Neural progenitor cell (in vitro differentiated cells): ENCODE measurements around the gene CDC42BPA. TPM values are rescaled to one million over a fixed set of nuclear protein-coding genes. Genes with fewer than 3 reads are reported as not detected.

Source experiments
- DNase-seq: peaks from one replicate; pipeline ENCODE4 v3.0.0-alpha.2; 2016; ENCODE audit warnings: low spot score
- H2AFZ ChIP-seq: fragments of 200-600 bp; sonication (generic); replicated peaks from 2 replicates; pipeline ENCODE4 v1.6.1; 2016; ENCODE audit warnings: antibody characterized with exemption
- H3F3A ChIP-seq: fragments of 200-600 bp; sonication (generic); 2 replicates; pipeline ENCODE4 v1.6.1; 2016; ENCODE audit warnings: antibody characterized with exemption, low read depth
- H3K27ac ChIP-seq: fragments of 200-600 bp; sonication (generic); 2 replicates; pipeline ENCODE4 v1.5.1; 2016; ENCODE audit warnings: mild to moderate bottlenecking
- H3K27me3 ChIP-seq: fragments of 200-600 bp; sonication (generic); 2 replicates; pipeline ENCODE4 v1.6.1; 2016; ENCODE audit warnings: mild to moderate bottlenecking, moderate library complexity
- H3K36me3 ChIP-seq: fragments of 200-600 bp; sonication (generic); 2 replicates; pipeline ENCODE4 v1.5.1; 2016
- H3K4me1 ChIP-seq: fragments of 200-600 bp; sonication (generic); 2 replicates; pipeline ENCODE4 v1.6.1; 2016; ENCODE audit warnings: mixed run types
- H3K4me2 ChIP-seq: fragments of 200-600 bp; sonication (generic); 2 replicates; pipeline ENCODE4 v1.6.1; 2016
- H3K4me3 ChIP-seq: fragments of 200-600 bp; sonication (generic); 2 replicates; pipeline ENCODE4 v1.5.1; 2016
- H3K79me2 ChIP-seq: fragments of 200-600 bp; sonication (generic); 2 replicates; pipeline ENCODE4 v1.6.1; 2016; ENCODE audit warnings: low read depth
- H3K9ac ChIP-seq: fragments of 200-600 bp; sonication (generic); 2 replicates; pipeline ENCODE4 v1.6.1; 2016
- H3K9me3 ChIP-seq: fragments of 200-600 bp; sonication (generic); 2 replicates; pipeline ENCODE4 v1.5.1; 2016; ENCODE audit warnings: low read depth
- H4K20me1 ChIP-seq: fragments of 200-600 bp; sonication (generic); 2 replicates; pipeline ENCODE4 v1.6.1; 2016; ENCODE audit warnings: low read depth
- H3K27ac Mint-ChIP-seq: 3 replicates; pipeline ENCODE4 v1.8.0; 2021; ENCODE audit warnings: mixed read lengths
- H3K27me3 Mint-ChIP-seq: 2 replicates; pipeline ENCODE4 v1.8.0; 2022; ENCODE audit warnings: low read depth, mild to moderate bottlenecking, inconsistent platforms, moderate library complexity, mixed read lengths; ENCODE audit not compliant: insufficient read depth
- H3K36me3 Mint-ChIP-seq: 3 replicates; pipeline ENCODE4 v1.8.0; 2021; ENCODE audit warnings: mixed read lengths
- H3K4me1 Mint-ChIP-seq: 3 replicates; pipeline ENCODE4 v1.8.0; 2021; ENCODE audit warnings: mixed read lengths
- H3K4me3 Mint-ChIP-seq: 3 replicates; pipeline ENCODE4 v1.8.0; 2021; ENCODE audit warnings: mild to moderate bottlenecking, moderate library complexity, mixed read lengths
- H3K9me3 Mint-ChIP-seq: 3 replicates; pipeline ENCODE4 v1.8.0; 2020; ENCODE audit warnings: mixed read lengths
- EZH2 ChIP-seq: fragments of 200-600 bp; sonication (generic); IDR thresholded peaks from 2 replicates; pipeline ENCODE4 v1.6.1; 2017; ENCODE audit warnings: antibody characterized with exemption, mild to moderate bottlenecking, moderate library complexity
- EZH2phosphoT487 ChIP-seq: fragments of 200-600 bp; sonication (generic); IDR thresholded peaks from 2 replicates; pipeline ENCODE4 v1.6.1; 2017; ENCODE audit warnings: antibody characterized with exemption
- total RNA-seq: library from RNA; depleted of rRNA; stranded (reverse); fragments of >200 nt; gene quantifications from 2 replicates; pipeline ENCODE4 v1.2.3, GENCODE V29; 2015; ENCODE audit warnings: low replicate concordance
- TF ChIP-seq, protein P1 (sequence below): fragments of 200-600 bp; sonication (generic); IDR thresholded peaks from 2 replicates; pipeline ENCODE4 v1.5.1; 2017; ENCODE audit warnings: antibody characterized with exemption, mild to moderate bottlenecking

CDC42BPA gene
- total RNA-seq, 1 donor from 2014 or later, result 54.7 TPM

DNA sequence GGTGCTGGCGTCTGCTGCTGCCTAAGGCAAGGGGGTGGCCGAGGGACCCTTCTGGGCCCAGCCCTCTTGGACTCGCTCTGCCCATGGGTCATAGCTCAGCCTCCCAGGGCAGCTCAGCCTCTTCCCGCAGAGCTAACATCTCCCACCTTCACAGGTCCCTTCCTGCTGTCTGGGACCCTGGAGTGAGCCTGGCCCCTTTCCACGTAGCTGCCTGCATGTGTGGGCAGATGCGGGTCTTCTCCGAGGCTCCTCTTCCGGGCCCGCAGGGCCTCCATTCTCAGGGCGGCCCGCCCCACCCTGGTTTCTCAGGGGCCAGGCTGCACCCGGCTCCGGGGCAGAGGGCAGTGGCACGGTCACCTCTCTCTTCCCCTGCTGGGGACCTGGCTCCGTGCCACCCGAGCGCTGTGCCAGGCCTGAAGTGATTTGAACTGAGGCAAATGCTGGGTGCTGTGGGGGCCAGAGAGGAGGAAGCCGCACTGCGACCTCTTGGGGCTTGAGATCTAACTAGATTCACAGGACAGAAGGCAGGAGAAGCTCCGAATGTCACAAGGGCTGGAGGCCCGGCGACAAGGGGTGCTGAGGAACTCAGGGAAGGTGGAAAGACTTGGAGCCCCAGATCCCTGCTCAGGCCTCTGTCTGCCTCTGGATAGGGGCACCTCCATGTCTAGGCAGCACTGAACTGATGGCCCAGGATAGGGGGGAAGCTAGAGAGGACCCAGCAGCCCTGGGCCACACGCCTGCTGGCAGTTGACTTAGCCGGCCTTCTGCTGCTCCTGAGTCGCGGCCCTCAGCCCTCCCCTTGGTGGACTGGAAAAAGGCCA, 337.5 kb downstream of the CDC42BPA start:
- no peaks in the 10 kb centered on the region for H3K9me3 ChIP-seq
- no peak overlapping the region for H3K4me3 ChIP-seq
- no peak overlapping the region for H3K4me2 ChIP-seq
- TF ChIP-seq, protein P1, sequence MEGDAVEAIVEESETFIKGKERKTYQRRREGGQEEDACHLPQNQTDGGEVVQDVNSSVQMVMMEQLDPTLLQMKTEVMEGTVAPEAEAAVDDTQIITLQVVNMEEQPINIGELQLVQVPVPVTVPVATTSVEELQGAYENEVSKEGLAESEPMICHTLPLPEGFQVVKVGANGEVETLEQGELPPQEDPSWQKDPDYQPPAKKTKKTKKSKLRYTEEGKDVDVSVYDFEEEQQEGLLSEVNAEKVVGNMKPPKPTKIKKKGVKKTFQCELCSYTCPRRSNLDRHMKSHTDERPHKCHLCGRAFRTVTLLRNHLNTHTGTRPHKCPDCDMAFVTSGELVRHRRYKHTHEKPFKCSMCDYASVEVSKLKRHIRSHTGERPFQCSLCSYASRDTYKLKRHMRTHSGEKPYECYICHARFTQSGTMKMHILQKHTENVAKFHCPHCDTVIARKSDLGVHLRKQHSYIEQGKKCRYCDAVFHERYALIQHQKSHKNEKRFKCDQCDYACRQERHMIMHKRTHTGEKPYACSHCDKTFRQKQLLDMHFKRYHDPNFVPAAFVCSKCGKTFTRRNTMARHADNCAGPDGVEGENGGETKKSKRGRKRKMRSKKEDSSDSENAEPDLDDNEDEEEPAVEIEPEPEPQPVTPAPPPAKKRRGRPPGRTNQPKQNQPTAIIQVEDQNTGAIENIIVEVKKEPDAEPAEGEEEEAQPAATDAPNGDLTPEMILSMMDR, result no peak
- TF ChIP-seq EZH2phosphoT487 (no peak), EZH2 (no peak)
- H2AFZ ChIP-seq, result no peak overlapping the region
- peaks cover 7% of the 10 kb centered on the region for H3K27me3 Mint-ChIP-seq
- H3K79me2 ChIP-seq, result no peaks in the 10 kb centered on the region
- peaks cover 1% of the 10 kb centered on the region for H3K4me1 ChIP-seq
- H3K4me3 Mint-ChIP-seq, result no peak overlapping the region
- no peaks in the 10 kb centered on the region for H3F3A ChIP-seq
- H3K27ac Mint-ChIP-seq, result no peak overlapping the region
- DNase-seq, result no peak
- H3K27ac ChIP-seq, result no peak overlapping the region
- no peaks in the 10 kb centered on the region for H3K9me3 Mint-ChIP-seq
- no peaks in the 10 kb centered on the region for H3K36me3 ChIP-seq
- no peak overlapping the region for H3K9ac ChIP-seq
- H3K4me1 Mint-ChIP-seq, result peaks cover 1% of the 10 kb centered on the region
- no peaks in the 10 kb centered on the region for H3K36me3 Mint-ChIP-seq
- H4K20me1 ChIP-seq, result no peaks in the 10 kb centered on the region
- H3K27me3 ChIP-seq, result no peaks in the 10 kb centered on the region

DNA sequence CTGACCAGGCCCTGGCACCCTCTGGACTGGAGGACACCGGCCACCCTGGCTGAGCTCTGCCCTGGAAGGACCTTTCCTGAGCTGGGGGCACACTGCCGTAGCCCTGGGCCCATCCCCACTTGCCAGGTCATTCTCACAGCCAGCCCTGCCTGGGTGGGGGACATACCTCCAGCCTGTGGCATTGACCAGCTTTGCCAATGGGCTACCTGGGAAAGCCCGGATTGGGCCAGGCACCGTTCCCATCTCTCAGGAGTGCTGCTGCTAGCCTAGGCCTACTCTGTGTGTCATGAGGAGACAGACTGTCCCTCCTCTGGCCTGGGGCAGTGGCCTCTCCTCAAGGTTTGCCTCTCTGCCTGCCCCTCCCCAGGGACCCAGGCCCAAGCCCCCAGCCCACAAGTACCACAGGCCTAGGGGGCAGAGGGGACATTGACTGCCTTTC, 338.2 kb downstream of the CDC42BPA start:
- peaks cover 8% of the 10 kb centered on the region for H3K4me1 ChIP-seq
- no peaks in the 10 kb centered on the region for H3F3A ChIP-seq
- peaks cover 2% of the 10 kb centered on the region for H4K20me1 ChIP-seq
- Mint-ChIP-seq H3K27me3 (peaks cover 7% of the 10 kb centered on the region), H3K4me1 (peaks cover 6% of the 10 kb centered on the region), H3K4me3 (no peak overlapping the region), H3K9me3 (no peaks in the 10 kb centered on the region), H3K36me3 (no peaks in the 10 kb centered on the region), H3K27ac (no peak overlapping the region)
- H3K9ac ChIP-seq, result no peak overlapping the region
- H3K79me2 ChIP-seq, result no peaks in the 10 kb centered on the region
- no peak for TF ChIP-seq EZH2phosphoT487
- TF ChIP-seq, protein P1, result no peak
- TF ChIP-seq EZH2, result no peak
- no peak overlapping the region for H3K4me3 ChIP-seq
- no peaks in the 10 kb centered on the region for H3K27me3 ChIP-seq
- H2AFZ ChIP-seq, result no peak overlapping the region
- no peak overlapping the region for H3K27ac ChIP-seq
- H3K4me2 ChIP-seq, result no peak overlapping the region
- no peaks in the 10 kb centered on the region for H3K9me3 ChIP-seq
- H3K36me3 ChIP-seq, result no peaks in the 10 kb centered on the region
- DNase-seq, result no peak

DNA sequence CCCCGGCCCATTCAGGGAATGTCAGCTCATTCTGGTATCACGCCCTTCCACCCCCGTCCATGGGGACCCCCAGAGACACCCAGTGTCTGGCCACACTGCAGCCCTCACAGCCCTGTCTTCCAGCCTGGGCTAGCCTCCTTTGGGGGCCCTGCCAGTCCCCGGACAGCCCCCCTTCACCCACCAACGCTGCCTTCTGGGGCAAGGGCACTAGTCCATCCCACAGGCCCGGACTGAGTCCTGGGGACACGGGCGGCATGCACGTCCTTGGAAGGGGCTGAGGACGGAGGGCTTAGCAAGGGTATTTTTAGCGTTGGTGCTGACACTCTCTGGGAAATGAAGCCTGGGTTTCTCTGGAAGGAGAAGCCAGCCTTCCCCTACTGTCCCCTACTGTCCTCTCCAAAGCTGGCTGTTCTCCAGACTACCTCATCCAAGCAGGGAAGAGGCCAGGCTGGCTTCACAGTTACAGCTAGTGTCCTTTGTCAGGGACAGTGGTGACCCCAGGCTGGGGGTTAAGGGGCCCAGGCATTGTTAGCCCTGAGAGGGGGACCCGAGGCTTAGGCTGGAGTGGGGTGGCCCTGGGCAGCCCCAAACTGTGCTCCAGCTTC, 338.7 kb downstream of the CDC42BPA start:
- Mint-ChIP-seq H3K4me1 (peaks cover 12% of the 10 kb centered on the region), H3K27me3 (peaks cover 9% of the 10 kb centered on the region), H3K36me3 (no peaks in the 10 kb centered on the region), H3K4me3 (no peak overlapping the region), H3K9me3 (no peaks in the 10 kb centered on the region), H3K27ac (no peak overlapping the region)
- Histone ChIP-seq H3K4me3 (no peak overlapping the region), H2AFZ (no peak overlapping the region), H3K79me2 (no peaks in the 10 kb centered on the region), H3K27ac (no peak overlapping the region), H3K9ac (no peak overlapping the region), H3K9me3 (no peaks in the 10 kb centered on the region), H3F3A (no peaks in the 10 kb centered on the region), H3K4me1 (peaks cover 13% of the 10 kb centered on the region), H4K20me1 (peaks cover 3% of the 10 kb centered on the region), H3K4me2 (no peak overlapping the region), H3K36me3 (no peaks in the 10 kb centered on the region), H3K27me3 (no peaks in the 10 kb centered on the region)
- TF ChIP-seq, protein P1, result no peak
- TF ChIP-seq EZH2, result no peak
- TF ChIP-seq EZH2phosphoT487, result no peak
- DNase-seq, result no peak
